ENCODE results near the gene RIMKLA. TPM values are rescaled to one million over a fixed set of nuclear protein-coding genes. Genes with fewer than 3 reads are reported as not detected.

RIMKLA gene
- total RNA-seq, 1 experiment from 2014 or later = 8.3 TPM

GRCh38 chr1:42450061-42450460 lies 69.5 kb downstream of the RIMKLA start:
- H3K27ac Mint-ChIP-seq = no peak overlapping the region
- H3K9me3 Mint-ChIP-seq = no peaks in the 10 kb centered on the region
- ChIA-PET CTCF (interaction anchor here (0.5 kb wide), 1 partner anchor 659 kb away, joined by 3 read pairs; no protein-coding TSS in a partner anchor), POLR2A (no interaction called here)
- no peak for TF ChIP-seq ZSCAN18 (CRISPR knock-in tag; IDR thresholded peaks at IDR 0.05)
- TF ChIP-seq JUN (CRISPR knock-in tag; IDR thresholded peaks at IDR 0.05) = no peak
- no peak for TF ChIP-seq ZNF671 (CRISPR knock-in tag; IDR thresholded peaks at IDR 0.05)
- TF ChIP-seq ZNF396 (CRISPR knock-in tag; IDR thresholded peaks at IDR 0.05; ENCODE audit: borderline replicate concordance) = no peak
- TF ChIP-seq USF1 (CRISPR knock-in tag; IDR thresholded peaks at IDR 0.05) = no peak
- TF ChIP-seq GTF2I (CRISPR knock-in tag; conservative IDR thresholded peaks at IDR 0.05) = no peak
- TF ChIP-seq ZNF512 (CRISPR knock-in tag; IDR thresholded peaks at IDR 0.05; ENCODE audit: borderline replicate concordance) = no peak
- no peak for TF ChIP-seq ZNF138 (CRISPR knock-in tag; conservative IDR thresholded peaks at IDR 0.05)
- TF ChIP-seq TEAD1 (CRISPR knock-in tag; IDR thresholded peaks at IDR 0.05) = no peak
- TF ChIP-seq JAZF1 (CRISPR knock-in tag; IDR thresholded peaks at IDR 0.05) = no peak
- TF ChIP-seq ZMAT4 (CRISPR knock-in tag; IDR thresholded peaks at IDR 0.05) = no peak
- TF ChIP-seq NFYB (CRISPR knock-in tag; conservative IDR thresholded peaks at IDR 0.05; ENCODE audit: low read depth) = no peak
- H3K27me3 Mint-ChIP-seq (ENCODE audit: low read depth) = peaks cover 6% of the 10 kb centered on the region
- DNase-seq (ENCODE audit: low spot score) (no peak), ATAC-seq (no peak)
- 0 out of 2 replicates have a peak, but pooled peaks cover 3% of the 10 kb centered on the region for H3K4me1 Mint-ChIP-seq
- H3K4me3 Mint-ChIP-seq = no peak overlapping the region
- H3K36me3 Mint-ChIP-seq = no peaks in the 10 kb centered on the region

- Mint-ChIP-seq H3K27me3 (ENCODE audit: low read depth) (peaks cover 6% of the 10 kb centered on the region; the same call in 1 of the 2 replicates), H3K9me3 (no peaks in the 10 kb centered on the region), H3K27ac (no peak overlapping the region), H3K36me3 (peaks cover 8% of the 10 kb centered on the region), H3K4me1 (peaks cover 17% of the 10 kb centered on the region), H3K4me3 (no peak overlapping the region)
- no peak for DNase-seq (ENCODE audit: low spot score)
- TF ChIP-seq ELF4 (CRISPR knock-in tag; IDR thresholded peaks at IDR 0.05; ENCODE audit: low read depth) = no peak
- no peak for TF ChIP-seq FOXP4 (CRISPR knock-in tag; IDR thresholded peaks at IDR 0.05)
- TF ChIP-seq NFE2L1 (CRISPR knock-in tag; IDR thresholded peaks at IDR 0.05) = no peak
- no peak for TF ChIP-seq MYBL2 (CRISPR knock-in tag; IDR thresholded peaks at IDR 0.05)
- TF ChIP-seq TEAD1 (CRISPR knock-in tag; IDR thresholded peaks at IDR 0.05) = no peak
- no peak for TF ChIP-seq HMGA2 (CRISPR knock-in tag; IDR thresholded peaks at IDR 0.05)
- TF ChIP-seq E2F4 (CRISPR knock-in tag; IDR thresholded peaks at IDR 0.05; ENCODE audit: borderline replicate concordance, low read depth) = no peak
- no peak for TF ChIP-seq PRDM15 (CRISPR knock-in tag; IDR thresholded peaks at IDR 0.05)
- TF ChIP-seq NR3C1 (CRISPR knock-in tag; conservative IDR thresholded peaks at IDR 0.05; ENCODE audit: low read depth) = no peak
- TF ChIP-seq TEAD4 (CRISPR knock-in tag; IDR thresholded peaks at IDR 0.05) = no peak
- no peak for TF ChIP-seq ZNF396 (CRISPR knock-in tag; IDR thresholded peaks at IDR 0.05; ENCODE audit: borderline replicate concordance)
- TF ChIP-seq STAT6 (CRISPR knock-in tag; conservative IDR thresholded peaks at IDR 0.05; ENCODE audit: low read depth) = no peak
- POLR2A ChIA-PET = no interaction called here
- ATAC-seq = no peak
- CTCF ChIA-PET = no interaction called here
These were observed 72.8 kb downstream of the RIMKLA start for GRCh38 chr1:42453386-42453785.

Data from WTC11 (cell line).